GM18867 (cell line): ENCODE measurements around the gene DHX16.
A peak's percentile ranks its signal among the peaks of the same experiment; 100 is the strongest.
"Not testable (repeated sequence)": the region's sequence is repeated elsewhere in the genome, so short reads cannot be mapped to it uniquely, and the experiment has no call there.

Experiments
- ATAC-seq: cut with Tn5 transposase; IDR thresholded peaks from one replicate; pipeline ENCODE4 v1.9.1; 2021; ENCODE audit warnings: mild to moderate bottlenecking, moderate library complexity; ENCODE audit not compliant: unreplicated experiment

Gene DHX16

GRCh38 chr6:30672445-30673253, at the start of gene DHX16:
Gene DHX16, minus strand, starts transcription at chr6:30673006. Its CDS starts 165 bp downstream, at chr6:30672841.
- peak; percentile 77 for ATAC-seq

GRCh38 chr6:30722025-30722279, 49.1 kb upstream of the DHX16 start:
- not testable (repeated sequence) for ATAC-seq

GRCh38 chr6:30721198-30722024, 48.6 kb upstream of the DHX16 start:
- peak; percentile 24 for ATAC-seq

GRCh38 chr6:30720738-30721197, 48.0 kb upstream of the DHX16 start:
- no peak for ATAC-seq

GRCh38 chr6:30719791-30720737, 47.3 kb upstream of the DHX16 start, which contains the start of gene TUBB:
Gene TUBB, plus strand, starts transcription at chr6:30720352. Its CDS starts 155 bp downstream, at chr6:30720507.
- ATAC-seq, result peak; percentile 45

- no peak for ATAC-seq
Observed at GRCh38 chr6:30719356-30719755, 46.5 kb upstream of the DHX16 start.

GRCh38 chr6:30717845-30718720, 45.3 kb upstream of the DHX16 start:
- ATAC-seq, result not testable (repeated sequence)

GRCh38 chr6:30717129-30717844, 44.5 kb upstream of the DHX16 start, which contains the start of gene MDC1:
Gene MDC1, minus strand, starts transcription at chr6:30717281. Its CDS starts 2,106 bp downstream, at chr6:30715175.
- ATAC-seq, result peak; percentile 64

GRCh38 chr6:30716879-30717128, 44.0 kb upstream of the DHX16 start:
- no peak for ATAC-seq

GRCh38 chr6:30714263-30714662, 41.5 kb upstream of the DHX16 start:
- no peak for ATAC-seq

GRCh38 chr6:30712441-30712945, 39.7 kb upstream of the DHX16 start:
- ATAC-seq, result no peak

GRCh38 chr6:30711758-30712380, 39.1 kb upstream of the DHX16 start:
- no peak for ATAC-seq

- ATAC-seq, result no peak
Observed at GRCh38 chr6:30709101-30709868, 36.5 kb upstream of the DHX16 start.

- no peak for ATAC-seq
Observed at GRCh38 chr6:30707281-30707850, 34.6 kb upstream of the DHX16 start.

- no peak for ATAC-seq
Observed at GRCh38 chr6:30705620-30706019, 32.8 kb upstream of the DHX16 start.

- no peak for ATAC-seq
Observed at GRCh38 chr6:30703821-30704220, 31.0 kb upstream of the DHX16 start.

GRCh38 chr6:30703011-30703410, 30.2 kb upstream of the DHX16 start:
- no peak for ATAC-seq

- ATAC-seq, result no peak
Observed at GRCh38 chr6:30700340-30700739, 27.5 kb upstream of the DHX16 start.
